NOMO-1 treated with dmso at 0.1 percent for 144 hours (cell line): ENCODE data around the gene PEX7.
"Not testable (repeated sequence)": the region's sequence is repeated elsewhere in the genome, so short reads cannot be mapped to it uniquely, and the experiment has no call there.

Experiments used
- DNase-seq: peaks from one replicate; lab custom pipeline; 2025; ENCODE audit not compliant: unreplicated experiment; lab: John Stamatoyannopoulos, UW

PEX7 gene

DNA sequence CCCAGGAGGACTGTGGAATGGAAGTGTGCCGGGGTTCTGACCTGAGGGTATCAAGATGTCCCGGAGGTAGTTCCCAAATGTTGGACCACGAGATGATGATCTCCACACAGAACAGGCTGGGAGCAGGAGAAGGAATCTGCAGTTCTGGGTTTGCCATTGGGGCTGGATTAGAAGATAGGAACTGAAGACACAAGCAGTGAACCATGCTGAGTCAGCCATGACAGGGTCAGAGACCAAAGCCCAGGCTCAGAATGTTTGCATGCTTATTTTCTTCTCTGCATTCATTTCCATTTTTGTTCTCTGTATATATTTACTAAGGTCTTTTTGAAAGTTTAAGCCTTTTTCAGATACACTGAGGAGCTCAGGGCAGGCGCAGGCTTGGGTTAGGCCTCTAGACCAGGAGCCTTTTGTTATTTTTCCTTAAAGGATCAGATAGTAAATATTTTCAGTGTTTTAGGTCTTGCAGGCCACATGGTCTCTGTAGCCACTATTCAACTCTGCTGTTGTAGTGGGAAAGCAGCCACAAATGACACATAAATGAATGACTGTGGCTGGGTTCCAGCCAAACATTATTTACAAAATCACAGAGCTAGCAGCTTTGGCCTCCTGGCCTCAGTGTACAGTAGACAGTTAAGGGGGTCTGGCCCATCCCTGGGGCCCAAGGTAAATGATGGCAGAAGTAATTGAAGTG is 128.2 kb downstream of the PEX7 start:
- no peak for DNase-seq

DNA sequence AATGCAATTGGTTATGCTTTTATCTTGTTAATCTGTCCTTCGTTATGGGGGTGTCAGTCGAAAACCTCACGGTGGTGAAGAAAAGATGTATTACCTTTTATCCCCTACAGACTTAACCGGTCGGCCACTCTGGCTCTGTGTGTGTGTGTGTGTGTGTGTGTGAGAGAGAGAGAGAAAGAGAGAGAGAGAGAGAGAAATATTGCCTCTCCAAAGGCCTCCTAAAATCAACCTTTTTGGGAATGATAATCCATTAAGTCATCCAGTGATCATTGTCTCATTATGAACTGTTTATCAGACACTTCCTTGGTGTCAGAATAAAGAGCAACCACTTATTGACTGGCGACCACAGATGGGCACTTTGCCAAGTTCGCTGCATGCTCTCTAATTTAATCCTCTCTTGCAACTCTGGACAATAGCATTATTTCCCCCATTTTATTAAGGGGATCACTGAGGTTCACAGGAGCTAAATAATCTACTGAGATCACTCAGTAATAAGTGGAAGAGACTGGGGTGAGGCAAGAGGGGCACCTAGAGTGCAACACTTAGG is 130.4 kb downstream of the PEX7 start:
- DNase-seq, result no peak

DNA sequence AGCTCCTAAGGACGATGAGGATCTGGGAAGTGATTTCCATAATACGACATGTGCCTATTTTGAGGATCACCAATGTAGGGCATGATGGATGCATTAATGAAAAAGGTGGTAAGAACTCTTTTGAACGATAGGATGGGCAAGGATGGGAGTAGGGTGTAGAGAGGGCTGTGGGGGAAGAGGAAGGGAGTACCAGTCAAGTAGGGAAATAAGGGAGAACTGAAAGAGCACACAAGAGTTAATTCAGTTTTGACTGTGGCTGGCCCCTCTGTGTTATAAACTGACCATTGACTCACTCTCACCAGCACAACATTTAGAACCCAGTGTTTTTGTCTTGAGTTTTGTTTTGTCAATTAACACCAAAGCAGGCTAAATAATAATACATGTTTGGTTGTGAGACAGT is 132.7 kb downstream of the PEX7 start:
- no peak for DNase-seq

DNA sequence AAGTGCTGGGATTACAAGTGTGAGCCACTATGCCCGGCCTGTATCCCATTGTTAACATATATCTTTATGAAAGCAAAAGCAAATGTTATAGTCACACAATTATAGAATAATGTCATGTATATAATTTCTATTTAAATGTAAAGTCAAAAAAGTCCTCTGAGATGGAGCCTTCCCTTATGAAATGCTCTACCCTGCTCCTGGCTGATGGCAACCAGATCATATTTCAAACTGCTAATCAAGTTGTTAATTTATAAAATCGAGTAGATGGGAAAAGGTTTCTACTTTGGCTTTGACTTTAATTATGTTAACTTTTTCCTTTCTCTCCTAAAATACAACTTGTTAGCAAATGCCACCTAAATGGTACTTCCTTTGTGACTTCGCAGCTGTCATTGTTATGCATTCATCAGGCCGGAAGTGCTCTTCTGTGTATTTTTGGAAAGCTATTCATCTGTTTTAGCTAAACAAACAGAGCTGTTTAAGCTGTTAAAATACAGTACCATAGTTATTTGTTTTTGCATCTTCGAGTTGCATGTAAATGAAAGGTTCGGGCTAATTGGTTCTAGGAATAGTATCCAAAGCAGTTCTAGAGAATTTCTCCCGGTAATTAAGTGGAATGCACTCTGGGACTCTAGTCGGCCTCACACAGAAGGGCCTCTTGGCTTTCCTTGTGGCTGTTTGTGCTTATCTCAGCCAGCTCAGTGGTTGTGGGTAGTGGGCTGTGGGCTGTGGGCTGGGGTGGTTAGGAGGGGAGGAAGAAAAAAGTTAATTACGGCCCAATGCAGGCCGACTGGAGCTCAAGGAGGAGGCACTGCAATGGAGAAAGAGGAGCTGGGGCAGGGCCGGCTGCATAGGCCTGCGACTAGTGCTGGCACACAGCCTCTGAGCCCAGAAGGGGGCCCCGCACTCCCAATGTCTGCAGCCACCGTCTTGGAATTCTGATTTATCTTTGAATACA is 134.5 kb downstream of the PEX7 start:
- DNase-seq, result no peak

DNA sequence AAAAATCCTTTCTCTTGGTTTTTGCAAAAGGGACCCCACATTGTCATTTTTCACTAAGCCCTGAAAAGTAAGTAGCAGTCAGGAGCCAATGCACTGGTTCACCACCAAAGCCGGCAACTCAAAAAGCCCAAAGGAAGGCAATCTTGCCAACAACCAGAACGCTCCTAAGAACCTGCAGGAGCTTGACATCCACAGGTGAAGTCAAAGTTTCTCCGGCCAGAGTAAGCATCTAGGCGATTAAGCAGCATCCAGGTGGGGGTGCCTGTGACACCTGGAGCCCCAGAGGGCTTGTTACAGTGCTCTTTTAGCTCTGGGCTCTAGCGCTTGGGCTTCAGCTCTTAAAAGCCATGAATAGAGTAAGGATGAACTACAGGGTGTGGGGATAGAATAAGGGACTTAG is 135.8 kb downstream of the PEX7 start:
- DNase-seq, result no peak

DNA sequence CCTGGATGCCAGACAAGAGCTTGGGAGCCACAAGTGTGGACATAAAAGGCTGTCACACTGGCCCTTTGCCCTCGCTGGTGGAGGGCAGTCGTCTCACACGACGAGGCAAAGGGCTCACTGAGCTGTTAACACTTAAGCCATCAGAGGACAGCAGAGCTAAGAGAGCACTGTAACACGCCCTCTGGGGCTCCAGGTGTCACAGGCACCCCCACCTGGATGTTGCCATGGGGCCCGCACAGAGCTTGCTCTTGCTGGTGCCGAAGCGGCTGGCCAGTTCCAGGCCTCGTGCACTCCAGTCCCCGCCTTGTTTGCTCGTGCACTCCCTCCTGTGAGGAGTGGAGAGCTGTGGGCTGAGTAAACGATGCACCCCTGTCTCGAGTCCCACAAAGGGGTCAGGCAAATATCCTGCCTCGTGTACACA is 137.1 kb downstream of the PEX7 start:
- no peak for DNase-seq

DNA sequence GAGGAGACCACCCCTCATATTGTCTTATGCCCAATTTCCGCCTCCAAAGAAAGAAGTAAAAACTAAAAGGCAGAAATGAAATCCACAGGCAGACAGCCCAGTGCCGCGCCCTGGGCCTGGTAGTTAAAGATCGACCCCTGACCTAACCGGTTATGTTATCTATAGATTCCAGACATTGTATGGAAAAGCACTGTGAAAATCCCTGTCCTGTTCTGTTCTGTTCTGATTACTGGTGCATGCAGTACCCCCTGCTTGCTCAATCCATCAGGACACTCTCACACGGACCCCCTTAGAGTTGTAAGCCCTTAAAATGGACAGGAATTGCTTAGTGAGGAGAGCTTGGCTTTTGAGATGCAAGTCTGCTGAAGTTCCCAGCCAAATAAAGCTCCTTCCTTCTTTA is 137.5 kb downstream of the PEX7 start:
- DNase-seq, result not testable (repeated sequence)

DNA sequence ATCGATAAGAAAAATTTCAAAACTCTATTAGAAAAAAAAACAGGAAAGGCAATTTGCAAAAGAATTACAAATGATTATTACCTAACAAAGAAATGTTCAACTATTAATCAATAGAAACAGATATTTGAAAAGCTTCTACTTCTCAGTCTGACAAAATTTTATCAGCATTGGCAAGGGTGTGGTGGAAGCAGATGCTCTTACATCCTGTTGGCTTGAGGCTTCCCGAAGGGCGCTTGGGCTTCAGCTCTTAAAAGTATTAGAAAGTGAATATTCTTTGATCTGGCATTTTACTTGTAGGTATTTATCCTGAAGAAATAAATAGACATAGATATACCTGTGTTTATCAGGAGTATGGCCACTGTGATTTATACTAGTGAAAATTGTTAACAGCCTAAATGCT is 138.4 kb downstream of the PEX7 start:
- no peak for DNase-seq

DNA sequence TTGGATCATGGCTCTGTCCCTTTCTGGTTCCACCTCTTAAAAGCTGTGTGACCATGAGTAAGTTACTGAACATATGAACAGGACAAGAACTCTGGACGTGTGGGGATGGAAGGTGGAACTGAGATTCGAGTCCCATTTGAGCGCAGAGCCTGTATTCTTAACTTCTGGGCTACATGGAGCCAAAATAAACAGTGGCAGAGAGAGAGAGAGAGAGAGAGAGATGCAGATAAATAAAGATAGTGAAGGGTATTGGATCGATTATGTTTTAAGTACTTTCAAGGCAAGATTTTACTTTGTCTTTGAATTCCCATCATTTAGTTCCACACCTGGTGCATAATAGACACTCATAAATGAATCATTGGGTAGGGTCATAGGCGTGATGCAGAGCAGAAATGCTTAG is 139.5 kb downstream of the PEX7 start:
- DNase-seq, result no peak

DNA sequence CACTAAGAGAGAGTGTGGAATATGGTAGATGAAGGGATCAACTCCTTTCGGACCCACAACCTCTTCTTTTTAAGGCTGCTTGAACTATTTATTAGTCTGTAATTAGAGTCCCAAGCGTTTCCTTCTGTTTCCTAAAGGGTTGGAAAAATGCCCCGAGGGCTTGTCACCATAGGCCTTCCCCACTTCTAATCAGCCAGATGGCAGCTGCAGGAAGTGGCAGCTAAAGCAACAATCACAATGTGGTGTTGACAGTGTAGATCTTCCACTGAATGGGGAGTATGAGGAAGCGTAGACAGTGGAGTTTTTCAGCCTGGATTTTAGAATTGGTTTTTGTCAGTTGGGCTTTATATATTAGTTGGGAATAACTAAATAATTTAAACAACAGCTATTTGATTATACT is 140.3 kb downstream of the PEX7 start:
- DNase-seq, result no peak

DNA sequence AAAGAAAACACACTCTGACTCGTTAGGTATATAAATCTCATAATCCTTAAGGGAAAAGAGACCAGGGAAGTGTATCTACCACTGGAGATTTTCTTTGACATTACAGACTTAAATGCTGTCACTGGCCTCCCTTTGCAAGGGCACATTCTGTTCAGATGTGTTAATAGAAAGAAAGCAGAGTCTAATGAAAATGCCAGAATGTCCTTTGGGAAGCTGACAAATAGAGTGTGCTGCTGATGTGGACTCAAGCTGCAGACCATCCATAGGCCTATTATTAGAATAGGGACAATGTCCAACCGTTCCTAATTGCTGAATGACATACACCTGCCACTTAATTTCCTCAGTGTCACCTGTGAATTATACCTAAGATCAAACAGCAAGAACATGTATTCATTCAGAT is 140.9 kb downstream of the PEX7 start:
- no peak for DNase-seq
